GM12872 (cell line): ENCODE results near the gene CYP39A1.

Experiments used
- CTCF ChIP-seq: IDR thresholded peaks from 3 replicates; pipeline ENCODE4 v1.5.1; 2011; ENCODE audit warnings: low read depth, mild to moderate bottlenecking, low read length, moderate library complexity; ENCODE audit not compliant: insufficient read depth

CYP39A1 gene

GRCh38 chr6:46563924-46564323, 88.7 kb downstream of the CYP39A1 start:
- no peak for TF ChIP-seq CTCF

- TF ChIP-seq CTCF = no peak
Measured at GRCh38 chr6:46556053-46556452, 96.6 kb downstream of the CYP39A1 start.

- no peak for TF ChIP-seq CTCF
Measured at GRCh38 chr6:46555129-46555528, 97.5 kb downstream of the CYP39A1 start.

GRCh38 chr6:46549155-46549554, 103.5 kb downstream of the CYP39A1 start:
- TF ChIP-seq CTCF = no peak

GRCh38 chr6:46541556-46541955, 111.1 kb downstream of the CYP39A1 start:
- TF ChIP-seq CTCF = no peak

- TF ChIP-seq CTCF = no peak
Measured at GRCh38 chr6:46539866-46540265, 112.8 kb downstream of the CYP39A1 start.

GRCh38 chr6:46538800-46539480, 113.7 kb downstream of the CYP39A1 start:
- no peak for TF ChIP-seq CTCF
